ENCODE measurements around the gene PAXX. TPM values are rescaled to one million over a fixed set of nuclear protein-coding genes. Genes with fewer than 3 reads are reported as not detected.
A peak's percentile ranks its signal among the peaks of the same experiment; 100 is the strongest.

PAXX gene
- total and polyA plus RNA-seq, 9 of the 15 experiments (the other 6 are each of a cell fraction or from before 2014, with no cell fraction given), result 1.2 to 175 (median 38.5) TPM

DNA sequence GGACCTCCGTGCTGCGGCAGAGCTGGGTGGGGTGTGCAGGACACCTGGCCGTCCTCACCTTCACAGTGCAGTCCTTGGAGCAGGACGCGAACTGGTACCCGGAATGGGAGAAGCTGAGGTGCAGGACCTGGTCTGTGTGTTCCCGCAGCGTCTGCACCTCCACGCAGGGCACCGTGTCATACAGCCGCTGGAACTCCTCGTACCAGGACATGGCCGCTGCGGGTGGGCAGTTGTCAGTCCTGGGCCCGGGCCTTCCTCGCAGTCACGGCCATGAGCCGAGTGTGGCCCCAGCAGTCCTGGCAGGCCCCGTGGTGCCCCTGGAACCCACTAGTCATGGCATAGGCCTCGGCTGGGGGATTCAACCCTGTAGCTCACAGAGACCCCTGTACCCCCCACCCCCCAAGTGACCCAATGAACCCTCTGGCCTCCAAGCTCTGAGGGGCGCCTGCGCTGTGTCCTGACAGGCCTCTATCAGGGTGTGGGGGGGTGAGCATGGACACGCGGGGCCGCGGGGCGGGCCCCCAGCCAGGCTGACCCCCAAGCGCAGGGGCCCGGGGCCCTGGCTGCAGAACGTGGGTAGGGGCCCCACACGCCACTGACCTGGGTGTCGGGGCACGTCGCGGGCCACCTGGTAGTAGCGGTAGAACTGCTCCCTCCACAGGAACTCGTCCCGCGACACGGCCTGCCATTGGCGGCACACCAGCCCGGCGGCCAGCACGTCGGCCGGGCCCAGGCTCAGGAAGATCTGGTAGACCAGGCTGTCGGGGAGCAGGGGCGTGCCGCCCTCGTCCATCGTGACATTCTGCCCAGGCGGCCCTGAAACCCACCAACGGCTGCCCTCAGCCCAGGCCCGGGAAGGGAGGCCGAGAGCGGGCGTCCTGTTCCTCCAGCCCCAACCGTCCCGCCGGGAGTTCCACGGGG, 48.7 kb upstream of the PAXX start (continued):
- TF ChIP-seq, protein P1, sequence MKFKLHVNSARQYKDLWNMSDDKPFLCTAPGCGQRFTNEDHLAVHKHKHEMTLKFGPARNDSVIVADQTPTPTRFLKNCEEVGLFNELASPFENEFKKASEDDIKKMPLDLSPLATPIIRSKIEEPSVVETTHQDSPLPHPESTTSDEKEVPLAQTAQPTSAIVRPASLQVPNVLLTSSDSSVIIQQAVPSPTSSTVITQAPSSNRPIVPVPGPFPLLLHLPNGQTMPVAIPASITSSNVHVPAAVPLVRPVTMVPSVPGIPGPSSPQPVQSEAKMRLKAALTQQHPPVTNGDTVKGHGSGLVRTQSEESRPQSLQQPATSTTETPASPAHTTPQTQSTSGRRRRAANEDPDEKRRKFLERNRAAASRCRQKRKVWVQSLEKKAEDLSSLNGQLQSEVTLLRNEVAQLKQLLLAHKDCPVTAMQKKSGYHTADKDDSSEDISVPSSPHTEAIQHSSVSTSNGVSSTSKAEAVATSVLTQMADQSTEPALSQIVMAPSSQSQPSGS (CRISPR knock-in tag; IDR thresholded peaks at IDR 0.05), result 0 out of 2 replicates have a peak, but pooled peaks have one; percentile 27
- TF ChIP-seq, protein P2, sequence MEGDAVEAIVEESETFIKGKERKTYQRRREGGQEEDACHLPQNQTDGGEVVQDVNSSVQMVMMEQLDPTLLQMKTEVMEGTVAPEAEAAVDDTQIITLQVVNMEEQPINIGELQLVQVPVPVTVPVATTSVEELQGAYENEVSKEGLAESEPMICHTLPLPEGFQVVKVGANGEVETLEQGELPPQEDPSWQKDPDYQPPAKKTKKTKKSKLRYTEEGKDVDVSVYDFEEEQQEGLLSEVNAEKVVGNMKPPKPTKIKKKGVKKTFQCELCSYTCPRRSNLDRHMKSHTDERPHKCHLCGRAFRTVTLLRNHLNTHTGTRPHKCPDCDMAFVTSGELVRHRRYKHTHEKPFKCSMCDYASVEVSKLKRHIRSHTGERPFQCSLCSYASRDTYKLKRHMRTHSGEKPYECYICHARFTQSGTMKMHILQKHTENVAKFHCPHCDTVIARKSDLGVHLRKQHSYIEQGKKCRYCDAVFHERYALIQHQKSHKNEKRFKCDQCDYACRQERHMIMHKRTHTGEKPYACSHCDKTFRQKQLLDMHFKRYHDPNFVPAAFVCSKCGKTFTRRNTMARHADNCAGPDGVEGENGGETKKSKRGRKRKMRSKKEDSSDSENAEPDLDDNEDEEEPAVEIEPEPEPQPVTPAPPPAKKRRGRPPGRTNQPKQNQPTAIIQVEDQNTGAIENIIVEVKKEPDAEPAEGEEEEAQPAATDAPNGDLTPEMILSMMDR (IDR thresholded peaks at IDR 0.05 in 2 of 3, conservative IDR thresholded peaks at IDR 0.05 in 1 of 3; ENCODE audit: insufficient read depth in 2 of 3, low read depth in 1 of 3, low read length in 3 of 3), result 0 out of 6 replicates have a peak, but pooled peaks of 1 of the 3 experiments have one; percentile 4
- TF ChIP-seq RBM22 (IDR thresholded peaks at IDR 0.05; ENCODE audit: low read depth, low read length, poor library complexity, severe bottlenecking) (peak; percentile 16), NRF1 (conservative IDR thresholded peaks at IDR 0.05 in 1 of 2, IDR thresholded peaks at IDR 0.05 in 1 of 2) (peak; percentile 51 to 60; a peak in 3 of 4 replicates)
- TF ChIP-seq, protein P3, sequence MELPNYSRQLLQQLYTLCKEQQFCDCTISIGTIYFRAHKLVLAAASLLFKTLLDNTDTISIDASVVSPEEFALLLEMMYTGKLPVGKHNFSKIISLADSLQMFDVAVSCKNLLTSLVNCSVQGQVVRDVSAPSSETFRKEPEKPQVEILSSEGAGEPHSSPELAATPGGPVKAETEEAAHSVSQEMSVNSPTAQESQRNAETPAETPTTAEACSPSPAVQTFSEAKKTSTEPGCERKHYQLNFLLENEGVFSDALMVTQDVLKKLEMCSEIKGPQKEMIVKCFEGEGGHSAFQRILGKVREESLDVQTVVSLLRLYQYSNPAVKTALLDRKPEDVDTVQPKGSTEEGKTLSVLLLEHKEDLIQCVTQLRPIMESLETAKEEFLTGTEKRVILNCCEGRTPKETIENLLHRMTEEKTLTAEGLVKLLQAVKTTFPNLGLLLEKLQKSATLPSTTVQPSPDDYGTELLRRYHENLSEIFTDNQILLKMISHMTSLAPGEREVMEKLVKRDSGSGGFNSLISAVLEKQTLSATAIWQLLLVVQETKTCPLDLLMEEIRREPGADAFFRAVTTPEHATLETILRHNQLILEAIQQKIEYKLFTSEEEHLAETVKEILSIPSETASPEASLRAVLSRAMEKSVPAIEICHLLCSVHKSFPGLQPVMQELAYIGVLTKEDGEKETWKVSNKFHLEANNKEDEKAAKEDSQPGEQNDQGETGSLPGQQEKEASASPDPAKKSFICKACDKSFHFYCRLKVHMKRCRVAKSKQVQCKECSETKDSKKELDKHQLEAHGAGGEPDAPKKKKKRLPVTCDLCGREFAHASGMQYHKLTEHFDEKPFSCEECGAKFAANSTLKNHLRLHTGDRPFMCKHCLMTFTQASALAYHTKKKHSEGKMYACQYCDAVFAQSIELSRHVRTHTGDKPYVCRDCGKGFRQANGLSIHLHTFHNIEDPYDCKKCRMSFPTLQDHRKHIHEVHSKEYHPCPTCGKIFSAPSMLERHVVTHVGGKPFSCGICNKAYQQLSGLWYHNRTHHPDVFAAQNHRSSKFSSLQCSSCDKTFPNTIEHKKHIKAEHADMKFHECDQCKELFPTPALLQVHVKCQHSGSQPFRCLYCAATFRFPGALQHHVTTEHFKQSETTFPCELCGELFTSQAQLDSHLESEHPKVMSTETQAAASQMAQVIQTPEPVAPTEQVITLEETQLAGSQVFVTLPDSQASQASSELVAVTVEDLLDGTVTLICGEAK (IDR thresholded peaks at IDR 0.05), result 0 out of 2 replicates have a peak, but pooled peaks have one; percentile 48
- TF ChIP-seq, protein P3 (CRISPR knock-in tag; IDR thresholded peaks at IDR 0.05), result no peak
- TF ChIP-seq, protein P4, sequence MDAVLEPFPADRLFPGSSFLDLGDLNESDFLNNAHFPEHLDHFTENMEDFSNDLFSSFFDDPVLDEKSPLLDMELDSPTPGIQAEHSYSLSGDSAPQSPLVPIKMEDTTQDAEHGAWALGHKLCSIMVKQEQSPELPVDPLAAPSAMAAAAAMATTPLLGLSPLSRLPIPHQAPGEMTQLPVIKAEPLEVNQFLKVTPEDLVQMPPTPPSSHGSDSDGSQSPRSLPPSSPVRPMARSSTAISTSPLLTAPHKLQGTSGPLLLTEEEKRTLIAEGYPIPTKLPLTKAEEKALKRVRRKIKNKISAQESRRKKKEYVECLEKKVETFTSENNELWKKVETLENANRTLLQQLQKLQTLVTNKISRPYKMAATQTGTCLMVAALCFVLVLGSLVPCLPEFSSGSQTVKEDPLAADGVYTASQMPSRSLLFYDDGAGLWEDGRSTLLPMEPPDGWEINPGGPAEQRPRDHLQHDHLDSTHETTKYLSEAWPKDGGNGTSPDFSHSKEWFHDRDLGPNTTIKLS (IDR thresholded peaks at IDR 0.05; ENCODE audit: borderline replicate concordance, low read depth), result no peak
- TF ChIP-seq, protein P5, sequence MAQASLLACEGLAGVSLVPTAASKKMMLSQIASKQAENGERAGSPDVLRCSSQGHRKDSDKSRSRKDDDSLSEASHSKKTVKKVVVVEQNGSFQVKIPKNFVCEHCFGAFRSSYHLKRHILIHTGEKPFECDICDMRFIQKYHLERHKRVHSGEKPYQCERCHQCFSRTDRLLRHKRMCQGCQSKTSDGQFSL (CRISPR knock-in tag; IDR thresholded peaks at IDR 0.05), result peak; percentile 63; the same call in 1 of the 2 replicates
- TF ChIP-seq, protein P5 (tag; IDR thresholded peaks at IDR 0.05), result peak in 1 of 2 experiments; percentile 64; a peak in 1 of 4 replicates

Data from K562 (cell line).